Gastrocnemius medialis (tissue), 4 donors: ENCODE data around the gene ACACA. TPM values are rescaled to one million over a fixed set of nuclear protein-coding genes. Genes with fewer than 3 reads are reported as not detected.

Source experiments
- ATAC-seq, 2 donors: fragments of 150-250 bp; one replicate each; pipeline ENCODE4 v1.9.1; 2016
- DNase-seq, 2 donors: peaks; one replicate each; pipeline ENCODE4 v3.0.0-alpha.2; 2019
- H3K27ac ChIP-seq, 4 donors: fragments of 200-600 bp; sonication (generic); 1 replicate in 1 of 4; 2 replicates in 3 of 4; pipeline ENCODE4 v1.5.1; 2016 to 2018; ENCODE audit warnings: mild to moderate bottlenecking in 2 of 4, moderate library complexity in 1 of 4
- H3K27me3 ChIP-seq, 3 donors: fragments of 200-600 bp; sonication (generic) in 2 of 3; 1 replicate in 1 of 3; 2 replicates in 2 of 3; pipeline versions ENCODE4 v1.5.1 to v1.6.0; 2016 to 2019; ENCODE audit warnings: mild to moderate bottlenecking in 1 of 3, moderate library complexity in 1 of 3
- H3K36me3 ChIP-seq, 2 donors: fragments of 200-600 bp; sonication (generic) in 1 of 2; one replicate each; pipeline ENCODE4 v1.5.1; 2017 to 2018
- H3K4me1 ChIP-seq, 2 donors: fragments of 200-600 bp; sonication (generic) in 1 of 2; one replicate each; pipeline ENCODE4 v1.5.1; 2016 to 2017; ENCODE audit warnings: mild to moderate bottlenecking in 2 of 2
- H3K4me3 ChIP-seq, 4 donors: fragments of 200-600 bp; sonication (generic) in 3 of 4; 1 replicate in 1 of 4; 2 replicates in 3 of 4; pipeline ENCODE4 v1.5.1; 2016 to 2019; ENCODE audit warnings: mild to moderate bottlenecking in 2 of 4
- H3K9me3 ChIP-seq, 3 donors: fragments of 200-600 bp; sonication (generic) in 2 of 3; 1 replicate in 1 of 3; 2 replicates in 2 of 3; pipeline ENCODE4 v1.5.1; 2016 to 2019
- CTCF ChIP-seq, 5 experiments: fragments of 450-650 bp in 3 of 5; fragments of 200-600 bp in 2 of 5; sonication (generic) in 2 of 5; IDR thresholded peaks in 4 of 5; conservative IDR thresholded peaks in 1 of 5; 1 replicate in 4 of 5; 2 replicates in 1 of 5; pipeline ENCODE4 v1.5.1; 2016 to 2019; ENCODE audit warnings: antibody characterized with exemption in 5 of 5, mild to moderate bottlenecking in 3 of 5, moderate library complexity in 3 of 5
- POLR2A ChIP-seq, 2 donors: fragments of 450-650 bp; IDR thresholded peaks; one replicate each; pipeline ENCODE4 v1.6.1; 2017; ENCODE audit warnings: antibody characterized with exemption in 2 of 2, mild to moderate bottlenecking in 2 of 2, moderate library complexity in 2 of 2
- in situ Hi-C, 4 donors: fragments of 200-750 bp; cut with MboI; loops; one replicate each; pipeline versions ENCODE4 v1.15.0 to v1.8.0; 2017; ENCODE audit warnings: low sequenced_read_pairs in 4 of 4
- intact Hi-C: fragments of 100-400 bp; cut with DNase I; formaldehyde crosslinking; loops from one replicate; pipeline ENCODE4 v1.15.1; 2023; ENCODE audit warnings: low total_unique reads
- total RNA-seq, 4 donors: library from RNA; depleted of rRNA; stranded (reverse); fragments of >200 nt; gene quantifications; one replicate each; pipeline versions ENCODE4 v1.1.0 to v1.2.3, GENCODE V29; 2016

The ACACA gene
- total RNA-seq, 4 donors from 2014 or later = 13.4 to 28.9 (median 18.9) TPM

DNA sequence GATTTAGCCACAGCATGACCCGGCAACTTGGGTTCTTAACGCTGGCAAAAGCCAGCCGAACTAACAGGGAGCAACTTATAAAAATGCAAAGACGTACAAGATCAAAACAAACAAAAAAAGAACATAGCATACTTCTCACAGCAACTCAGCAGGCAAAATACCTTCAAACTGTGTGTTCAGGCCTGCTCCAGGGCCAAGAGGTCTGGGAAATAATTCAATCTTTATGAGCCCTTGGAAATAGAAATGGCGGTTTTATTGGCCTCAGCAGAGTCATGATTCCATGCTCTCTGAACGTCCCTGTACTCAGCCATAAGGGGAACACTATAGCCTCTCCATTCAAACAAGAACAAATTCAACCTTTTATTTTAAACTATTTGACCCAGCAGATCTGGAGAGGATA is 132.2 kb downstream of the ACACA start:
- ATAC-seq (no peak), DNase-seq (no peak)
- Histone ChIP-seq H3K27me3 (no peaks in the 10 kb centered on the region), H3K4me1 (no peaks in the 10 kb centered on the region), H3K4me3 (no peak overlapping the region), H3K27ac (no peak overlapping the region), H3K9me3 (no peaks in the 10 kb centered on the region), H3K36me3 (peaks cover 0 to 31% of the 10 kb centered on the region in 2 donors)
- intact Hi-C loops = no loop called here
- in situ Hi-C loops = no loop called here
- TF ChIP-seq POLR2A (IDR thresholded peaks at IDR 0.05) (no peak), CTCF (IDR thresholded peaks at IDR 0.05 in 4 of 5, conservative IDR thresholded peaks at IDR 0.05 in 1 of 5) (no peak)

- Histone ChIP-seq H3K4me1 (no peaks in the 10 kb centered on the region), H3K27ac (no peak overlapping the region), H3K27me3 (no peaks in the 10 kb centered on the region), H3K36me3 (peaks cover 0 to 36% of the 10 kb centered on the region in 2 donors), H3K9me3 (no peaks in the 10 kb centered on the region), H3K4me3 (no peak overlapping the region)
- no peak for TF ChIP-seq POLR2A (IDR thresholded peaks at IDR 0.05)
- no peak for TF ChIP-seq CTCF (IDR thresholded peaks at IDR 0.05 in 4 of 5, conservative IDR thresholded peaks at IDR 0.05 in 1 of 5)
- DNase-seq (no peak), ATAC-seq (no peak)
- in situ Hi-C loops = no loop called here
- intact Hi-C loops = no loop called here
Observed at GRCh38 chr17:37273409-37274051, 133.1 kb downstream of the ACACA start.

DNA sequence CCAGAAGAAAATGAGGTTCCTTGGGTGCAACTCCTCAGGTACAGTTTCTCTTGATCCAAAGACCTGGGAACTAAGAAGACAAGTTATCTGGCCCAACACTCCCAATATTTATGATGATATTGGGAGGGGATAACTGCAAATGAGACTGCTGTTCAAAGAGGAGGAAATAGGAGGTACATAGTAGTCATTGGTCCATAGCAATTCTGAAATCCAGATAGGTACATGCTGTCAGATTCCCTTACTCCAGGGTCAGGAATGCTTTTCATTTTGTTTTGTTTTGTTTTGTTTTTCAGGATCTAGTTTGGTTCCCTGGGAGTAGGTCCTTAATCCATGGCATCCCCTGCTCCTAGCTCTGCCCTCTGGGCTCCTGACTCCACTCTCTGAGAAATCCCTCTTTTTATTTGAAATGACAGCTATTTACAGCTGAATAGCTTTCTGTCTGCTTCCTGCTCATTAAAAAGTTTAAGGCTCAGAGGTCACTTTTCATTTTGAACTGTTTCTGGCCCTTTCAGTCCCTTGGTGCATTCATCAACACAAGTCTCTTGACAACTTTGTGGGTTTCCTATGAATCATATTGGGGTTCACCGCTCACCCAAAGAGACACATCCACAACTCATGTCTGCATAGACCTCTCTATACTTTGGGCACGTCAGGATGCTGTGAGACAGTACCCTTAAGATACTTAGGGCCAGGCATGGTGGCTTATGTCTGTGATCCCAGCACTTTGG is 141.0 kb downstream of the ACACA start:
- H3K27ac ChIP-seq = no peak overlapping the region
- intact Hi-C loops = no loop called here
- no peaks in the 10 kb centered on the region for H3K27me3 ChIP-seq
- TF ChIP-seq POLR2A (IDR thresholded peaks at IDR 0.05) (no peak), CTCF (IDR thresholded peaks at IDR 0.05 in 4 of 5, conservative IDR thresholded peaks at IDR 0.05 in 1 of 5) (no peak)
- in situ Hi-C loops = no loop called here
- no peak overlapping the region for H3K4me3 ChIP-seq
- peaks cover 0 to 7% (median 0%) of the 10 kb centered on the region in 3 donors for H3K9me3 ChIP-seq
- ATAC-seq (no peak), DNase-seq (no peak)
- peaks cover 0 to 64% of the 10 kb centered on the region in 2 donors for H3K36me3 ChIP-seq
- no peaks in the 10 kb centered on the region for H3K4me1 ChIP-seq

DNA sequence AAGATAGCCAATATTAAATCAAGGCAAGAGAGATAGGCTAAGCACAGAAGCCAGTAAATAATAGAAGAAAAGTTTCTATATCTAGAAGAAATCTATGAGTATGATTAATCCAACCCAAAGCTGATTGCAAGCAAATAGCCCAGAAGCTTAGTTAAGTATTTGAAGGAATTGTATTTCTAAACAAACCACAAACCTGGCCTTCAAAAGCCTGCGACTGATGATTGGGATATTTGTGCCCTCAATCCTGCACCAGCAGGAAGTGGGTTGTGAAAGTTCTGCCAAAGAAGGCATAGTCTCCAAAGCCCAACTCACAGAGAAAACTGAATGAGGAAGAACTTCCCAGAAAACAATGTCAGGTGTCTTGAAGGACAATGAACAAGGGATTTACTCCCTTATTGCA is 145.3 kb downstream of the ACACA start:
- TF ChIP-seq POLR2A (IDR thresholded peaks at IDR 0.05) = no peak
- TF ChIP-seq CTCF (IDR thresholded peaks at IDR 0.05 in 4 of 5, conservative IDR thresholded peaks at IDR 0.05 in 1 of 5) = no peak
- H3K4me1 ChIP-seq = no peaks in the 10 kb centered on the region
- peaks cover 0 to 59% of the 10 kb centered on the region in 2 donors for H3K36me3 ChIP-seq
- no peak for ATAC-seq
- in situ Hi-C loops (no loop called here), intact Hi-C loops (no loop called here)
- H3K27ac ChIP-seq = no peak overlapping the region
- no peak overlapping the region for H3K4me3 ChIP-seq
- no peaks in the 10 kb centered on the region for H3K27me3 ChIP-seq
- no peak for DNase-seq
- peaks cover 0 to 7% (median 0%) of the 10 kb centered on the region in 3 donors for H3K9me3 ChIP-seq
